ENCODE measurements around the gene APC. TPM values are rescaled to one million over a fixed set of nuclear protein-coding genes. Genes with fewer than 3 reads are reported as not detected.

The APC gene
- total RNA-seq, 4 donors from 2014 or later: 77.8 to 109 (median 85.7) TPM

GRCh38 chr5:112763165-112763564 lies 25.5 kb downstream of the APC start:
- H3K4me3 ChIP-seq: no peak overlapping the region
- intact Hi-C loops (cut with DNase I; ENCODE audit: low total_unique reads): no loop called here
- H3K4me1 ChIP-seq: peaks cover 0 to 13% (median 2%) of the 10 kb centered on the region in 4 donors
- TF ChIP-seq EP300 (IDR thresholded peaks at IDR 0.05; ENCODE audit: low read depth) (no peak), POLR2A (IDR thresholded peaks at IDR 0.05) (no peak), POLR2AphosphoS5 (IDR thresholded peaks at IDR 0.05) (no peak)
- TF ChIP-seq, protein P1, sequence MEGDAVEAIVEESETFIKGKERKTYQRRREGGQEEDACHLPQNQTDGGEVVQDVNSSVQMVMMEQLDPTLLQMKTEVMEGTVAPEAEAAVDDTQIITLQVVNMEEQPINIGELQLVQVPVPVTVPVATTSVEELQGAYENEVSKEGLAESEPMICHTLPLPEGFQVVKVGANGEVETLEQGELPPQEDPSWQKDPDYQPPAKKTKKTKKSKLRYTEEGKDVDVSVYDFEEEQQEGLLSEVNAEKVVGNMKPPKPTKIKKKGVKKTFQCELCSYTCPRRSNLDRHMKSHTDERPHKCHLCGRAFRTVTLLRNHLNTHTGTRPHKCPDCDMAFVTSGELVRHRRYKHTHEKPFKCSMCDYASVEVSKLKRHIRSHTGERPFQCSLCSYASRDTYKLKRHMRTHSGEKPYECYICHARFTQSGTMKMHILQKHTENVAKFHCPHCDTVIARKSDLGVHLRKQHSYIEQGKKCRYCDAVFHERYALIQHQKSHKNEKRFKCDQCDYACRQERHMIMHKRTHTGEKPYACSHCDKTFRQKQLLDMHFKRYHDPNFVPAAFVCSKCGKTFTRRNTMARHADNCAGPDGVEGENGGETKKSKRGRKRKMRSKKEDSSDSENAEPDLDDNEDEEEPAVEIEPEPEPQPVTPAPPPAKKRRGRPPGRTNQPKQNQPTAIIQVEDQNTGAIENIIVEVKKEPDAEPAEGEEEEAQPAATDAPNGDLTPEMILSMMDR (IDR thresholded peaks at IDR 0.05): no peak
- H3K9me3 ChIP-seq: no peaks in the 10 kb centered on the region
- DNase-seq: no peak
- H3K27ac ChIP-seq: no peak overlapping the region
- H3K27me3 ChIP-seq: no peaks in the 10 kb centered on the region
- peaks cover 0 to 6% (median 2%) of the 10 kb centered on the region in 4 donors for H3K36me3 ChIP-seq
- WGBS, 2 donors (ENCODE audit: low coverage in 1 of 2): 98 to 100% methylated on average over 1 of the region's 1 CpG
- in situ Hi-C loops (cut with MboI; ENCODE audit: low pct_ligation_motif_present in 1 of 4, low pct_unique_long_range_greater_than_20kb in 1 of 4, low sequenced_read_pairs in 3 of 4): loop anchor here in 1 of 4 donors (25.0 kb wide), 1 partner anchor 601 kb away; no protein-coding TSS in a partner anchor

- Histone ChIP-seq H3K27ac (peak overlapping the region in 3 of 4 donors; percentile 30 to 54 (median 49)), H3K36me3 (peaks cover 0 to 6% (median under 1%) of the 10 kb centered on the region in 4 donors), H3K4me1 (peaks cover 0 to 15% (median 7%) of the 10 kb centered on the region in 4 donors), H3K27me3 (no peaks in the 10 kb centered on the region), H3K4me3 (no peak overlapping the region), H3K9me3 (no peaks in the 10 kb centered on the region)
- intact Hi-C loops (cut with DNase I; ENCODE audit: low total_unique reads) (no loop called here), in situ Hi-C loops (cut with MboI; ENCODE audit: low pct_ligation_motif_present in 1 of 4, low pct_unique_long_range_greater_than_20kb in 1 of 4, low sequenced_read_pairs in 3 of 4) (loop anchor here in 1 of 4 donors (25.0 kb wide), 1 partner anchor 610 kb away; no protein-coding TSS in a partner anchor)
- no peak for DNase-seq
- TF ChIP-seq EP300 (IDR thresholded peaks at IDR 0.05; ENCODE audit: low read depth) (no peak), POLR2A (IDR thresholded peaks at IDR 0.05) (no peak), POLR2AphosphoS5 (IDR thresholded peaks at IDR 0.05) (no peak)
- TF ChIP-seq, protein P1 (IDR thresholded peaks at IDR 0.05): no peak
Measured at GRCh38 chr5:112772124-112772523, 34.4 kb downstream of the APC start.

GRCh38 chr5:112776301-112776856 lies 38.7 kb downstream of the APC start:
- TF ChIP-seq POLR2A (IDR thresholded peaks at IDR 0.05): no peak
- no peak for TF ChIP-seq POLR2AphosphoS5 (IDR thresholded peaks at IDR 0.05)
- TF ChIP-seq EP300 (IDR thresholded peaks at IDR 0.05; ENCODE audit: low read depth): no peak
- TF ChIP-seq, protein P1 (IDR thresholded peaks at IDR 0.05): no peak
- DNase-seq: no peak
- WGBS, 2 donors (ENCODE audit: low coverage in 1 of 2): 78 to 92% methylated on average over 2 to 3 of the region's 3 CpGs
- Histone ChIP-seq H3K4me3 (no peak overlapping the region), H3K4me1 (peaks cover 0 to 13% (median 7%) of the 10 kb centered on the region in 4 donors), H3K27ac (no peak overlapping the region), H3K27me3 (no peaks in the 10 kb centered on the region), H3K36me3 (peaks cover 0 to 15% (median 6%) of the 10 kb centered on the region in 4 donors), H3K9me3 (no peaks in the 10 kb centered on the region)
- intact Hi-C loops (cut with DNase I; ENCODE audit: low total_unique reads) (no loop called here), in situ Hi-C loops (cut with MboI; ENCODE audit: low pct_ligation_motif_present in 1 of 4, low pct_unique_long_range_greater_than_20kb in 1 of 4, low sequenced_read_pairs in 3 of 4) (no loop called here)

DNA sequence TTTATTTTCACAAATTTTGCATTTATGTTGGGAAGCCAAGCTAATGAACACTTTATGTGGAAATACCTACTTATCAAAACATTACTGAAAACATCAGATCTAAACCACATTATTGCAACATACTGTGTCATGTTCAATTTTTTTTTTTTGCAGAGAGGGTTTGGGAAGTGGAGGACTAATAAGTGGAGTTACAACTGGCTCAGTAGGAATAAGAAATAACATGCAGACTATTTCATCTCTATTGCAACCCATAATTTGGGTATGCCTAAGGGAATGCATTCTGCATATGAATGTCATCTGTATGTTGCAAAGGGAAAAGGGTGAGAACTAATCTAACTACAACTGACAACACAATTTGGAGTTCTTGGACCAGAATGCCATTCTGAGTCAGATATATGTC lies 41.8 kb downstream of the APC start:
- Histone ChIP-seq H3K27ac (no peak overlapping the region), H3K36me3 (peaks cover 0 to 26% (median 9%) of the 10 kb centered on the region in 4 donors), H3K9me3 (no peaks in the 10 kb centered on the region), H3K4me3 (no peak overlapping the region), H3K4me1 (no peaks in the 10 kb centered on the region), H3K27me3 (no peaks in the 10 kb centered on the region)
- TF ChIP-seq POLR2A (IDR thresholded peaks at IDR 0.05) (no peak), EP300 (IDR thresholded peaks at IDR 0.05; ENCODE audit: low read depth) (no peak), POLR2AphosphoS5 (IDR thresholded peaks at IDR 0.05) (no peak)
- intact Hi-C loops (cut with DNase I; ENCODE audit: low total_unique reads) (no loop called here), in situ Hi-C loops (cut with MboI; ENCODE audit: low pct_ligation_motif_present in 1 of 4, low pct_unique_long_range_greater_than_20kb in 1 of 4, low sequenced_read_pairs in 3 of 4) (no loop called here)
- DNase-seq: no peak
